GM12864 (cell line): ENCODE measurements around the gene CFAP54.

Experiments used
- DNase-seq: peaks from one replicate; pipeline ENCODE4 v3.0.0-alpha.2; 2011; ENCODE audit warnings: low read depth
- H3K4me3 ChIP-seq: 2 replicates; pipeline ENCODE4 v1.5.1; 2011; ENCODE audit warnings: mild to moderate bottlenecking, low read depth, low read length, control low read depth
- TF ChIP-seq, protein P1 (sequence below): IDR thresholded peaks from 2 replicates; pipeline ENCODE4 v1.5.1; 2011; ENCODE audit warnings: low read depth, mild to moderate bottlenecking, moderate library complexity, low read length, control low read depth, inconsistent platforms; ENCODE audit errors: missing control alignments

CFAP54 gene

GRCh38 chr12:96803969-96804368 is 314.6 kb downstream of the CFAP54 start:
- no peak for DNase-seq
- H3K4me3 ChIP-seq: no peak overlapping the region
- TF ChIP-seq, protein P1, sequence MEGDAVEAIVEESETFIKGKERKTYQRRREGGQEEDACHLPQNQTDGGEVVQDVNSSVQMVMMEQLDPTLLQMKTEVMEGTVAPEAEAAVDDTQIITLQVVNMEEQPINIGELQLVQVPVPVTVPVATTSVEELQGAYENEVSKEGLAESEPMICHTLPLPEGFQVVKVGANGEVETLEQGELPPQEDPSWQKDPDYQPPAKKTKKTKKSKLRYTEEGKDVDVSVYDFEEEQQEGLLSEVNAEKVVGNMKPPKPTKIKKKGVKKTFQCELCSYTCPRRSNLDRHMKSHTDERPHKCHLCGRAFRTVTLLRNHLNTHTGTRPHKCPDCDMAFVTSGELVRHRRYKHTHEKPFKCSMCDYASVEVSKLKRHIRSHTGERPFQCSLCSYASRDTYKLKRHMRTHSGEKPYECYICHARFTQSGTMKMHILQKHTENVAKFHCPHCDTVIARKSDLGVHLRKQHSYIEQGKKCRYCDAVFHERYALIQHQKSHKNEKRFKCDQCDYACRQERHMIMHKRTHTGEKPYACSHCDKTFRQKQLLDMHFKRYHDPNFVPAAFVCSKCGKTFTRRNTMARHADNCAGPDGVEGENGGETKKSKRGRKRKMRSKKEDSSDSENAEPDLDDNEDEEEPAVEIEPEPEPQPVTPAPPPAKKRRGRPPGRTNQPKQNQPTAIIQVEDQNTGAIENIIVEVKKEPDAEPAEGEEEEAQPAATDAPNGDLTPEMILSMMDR: no peak

DNA sequence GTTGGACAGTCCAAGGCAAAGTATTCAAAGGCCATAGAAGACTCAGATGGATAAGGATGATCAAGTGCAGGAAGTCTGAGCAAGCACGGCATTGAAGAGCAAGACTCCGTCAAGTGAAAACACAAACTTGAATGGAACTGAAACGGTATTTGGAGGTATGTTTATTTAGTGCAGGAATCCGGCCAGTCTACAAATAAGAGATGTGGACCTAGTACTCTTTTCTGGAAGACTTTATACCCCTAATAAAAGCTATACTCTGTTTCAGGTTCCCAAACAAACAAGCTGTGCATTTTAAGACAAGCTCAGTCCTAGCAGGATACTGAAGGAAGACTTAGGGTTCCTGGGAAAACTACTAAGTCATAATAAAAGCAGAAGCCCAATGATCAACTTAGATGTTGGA is 316.9 kb downstream of the CFAP54 start:
- TF ChIP-seq, protein P1: no peak
- no peak overlapping the region for H3K4me3 ChIP-seq
- DNase-seq: no peak

DNA sequence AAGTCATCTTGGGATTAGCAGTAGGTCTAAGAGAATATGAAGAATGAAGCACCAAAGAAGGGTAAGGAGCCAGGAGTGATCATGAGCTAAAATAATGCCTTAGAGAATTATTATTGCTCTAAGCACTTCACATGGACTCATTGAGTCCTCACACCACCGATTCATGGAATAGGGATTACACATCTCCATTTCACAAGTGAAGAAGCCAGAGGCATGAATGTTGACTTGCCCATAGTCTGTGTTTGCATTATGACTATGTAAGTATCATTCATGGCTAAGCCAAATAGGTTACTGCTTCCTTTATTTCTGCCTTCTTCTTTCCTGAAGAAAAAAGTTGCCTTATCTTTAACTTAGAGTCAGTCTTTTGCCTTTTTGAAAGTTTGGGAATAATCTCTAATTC is 318.4 kb downstream of the CFAP54 start:
- no peak for DNase-seq
- TF ChIP-seq, protein P1: no peak
- no peak overlapping the region for H3K4me3 ChIP-seq

DNA sequence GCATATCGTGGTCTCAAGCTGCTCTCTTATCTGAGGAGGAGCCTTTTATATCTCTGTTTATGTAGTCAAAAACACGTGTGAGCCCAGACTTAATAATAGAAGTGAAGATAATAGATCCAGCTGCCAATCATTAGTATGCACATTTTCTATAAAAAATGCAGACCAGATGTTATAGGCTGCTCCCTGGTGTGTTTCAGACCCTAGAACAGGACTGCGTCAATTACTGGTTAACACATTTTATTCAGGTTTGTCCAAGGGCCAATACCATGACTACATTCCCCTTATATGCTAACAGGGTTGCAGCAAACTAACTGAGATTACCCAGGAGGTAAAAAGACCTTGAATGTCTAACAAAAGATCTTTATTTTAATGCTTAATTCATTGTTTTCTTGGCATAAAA is 319.2 kb downstream of the CFAP54 start:
- no peak for DNase-seq
- H3K4me3 ChIP-seq: no peak overlapping the region
- TF ChIP-seq, protein P1: no peak

DNA sequence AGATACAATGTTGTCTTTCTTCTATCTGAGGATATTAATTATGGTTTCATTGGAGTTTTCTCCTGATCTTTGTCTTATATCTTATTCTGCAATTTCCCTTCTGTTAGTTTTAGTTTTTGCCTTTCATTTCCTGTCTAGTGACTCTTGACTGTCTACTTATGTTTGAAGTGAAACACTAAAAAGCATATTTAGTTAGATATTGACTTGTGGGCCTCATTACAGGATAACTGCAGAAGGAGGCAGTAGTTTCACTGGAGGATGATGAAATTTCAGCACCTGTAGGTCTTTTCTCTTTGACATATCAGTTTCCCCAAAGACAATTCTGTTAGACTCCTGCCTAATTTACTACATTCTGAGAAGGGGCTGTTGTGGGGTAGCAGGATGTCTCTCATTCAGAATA is 320.1 kb downstream of the CFAP54 start:
- no peak overlapping the region for H3K4me3 ChIP-seq
- no peak for DNase-seq
- TF ChIP-seq, protein P1: no peak

- DNase-seq: no peak
- H3K4me3 ChIP-seq: no peak overlapping the region
- TF ChIP-seq, protein P1: no peak
Observed at GRCh38 chr12:96810057-96810456, 320.7 kb downstream of the CFAP54 start.

- no peak for DNase-seq
- TF ChIP-seq, protein P1: no peak
- H3K4me3 ChIP-seq: no peak overlapping the region
Observed at GRCh38 chr12:96810477-96810876, 321.1 kb downstream of the CFAP54 start.
